Stimulated activated CD4-positive, alpha-beta T cell treated with anti-CD3 and anti-CD28 coated beads, Interleukin-4, amount 100 ng/mL, for 48 hours (primary cell): ENCODE measurements around the gene SLC25A45.

Experiments
- DNase-seq, 2 donors: peaks; one replicate each; pipeline ENCODE4 v3.0.0-alpha.2; 2020; ENCODE audit warnings: low read depth in 2 of 2

Gene SLC25A45

GRCh38 chr11:65404638-65405339, 22.3 kb upstream of the SLC25A45 start:
- DNase-seq, result no peak

GRCh38 chr11:65404210-65404609, 21.8 kb upstream of the SLC25A45 start:
- no peak for DNase-seq

GRCh38 chr11:65403607-65404121, 21.2 kb upstream of the SLC25A45 start:
- DNase-seq, result no peak

- no peak for DNase-seq
Measured at GRCh38 chr11:65402790-65403189, 20.3 kb upstream of the SLC25A45 start.

- no peak for DNase-seq
Measured at GRCh38 chr11:65401803-65402248, 19.4 kb upstream of the SLC25A45 start.

- no peak for DNase-seq
Measured at GRCh38 chr11:65401073-65401802, 18.8 kb upstream of the SLC25A45 start.

- no peak for DNase-seq
Measured at GRCh38 chr11:65400307-65401072, 18.0 kb upstream of the SLC25A45 start.

- DNase-seq, result no peak
Measured at GRCh38 chr11:65399845-65400244, 17.4 kb upstream of the SLC25A45 start.

- no peak for DNase-seq
Measured at GRCh38 chr11:65399249-65399648, 16.8 kb upstream of the SLC25A45 start.

- DNase-seq, result no peak
Measured at GRCh38 chr11:65398362-65398910, 16.0 kb upstream of the SLC25A45 start.

GRCh38 chr11:65396769-65397745, 14.6 kb upstream of the SLC25A45 start:
- no peak for DNase-seq

GRCh38 chr11:65395961-65396530, 13.6 kb upstream of the SLC25A45 start:
- DNase-seq, result no peak

- no peak for DNase-seq
Measured at GRCh38 chr11:65394125-65394536, 11.7 kb upstream of the SLC25A45 start.

GRCh38 chr11:65393513-65394079, 11.2 kb upstream of the SLC25A45 start:
- no peak for DNase-seq

- no peak for DNase-seq
Measured at GRCh38 chr11:65392899-65393298, 10.5 kb upstream of the SLC25A45 start.

GRCh38 chr11:65392186-65392829, 9.9 kb upstream of the SLC25A45 start:
- no peak for DNase-seq

- DNase-seq, result no peak
Measured at GRCh38 chr11:65390996-65391395, 8.6 kb upstream of the SLC25A45 start.

- DNase-seq, result no peak
Measured at GRCh38 chr11:65390099-65390941, 7.9 kb upstream of the SLC25A45 start.
